ENCODE data around the gene FILIP1.
A peak's percentile ranks its signal among the peaks of the same experiment; 100 is the strongest.

The FILIP1 gene

DNA sequence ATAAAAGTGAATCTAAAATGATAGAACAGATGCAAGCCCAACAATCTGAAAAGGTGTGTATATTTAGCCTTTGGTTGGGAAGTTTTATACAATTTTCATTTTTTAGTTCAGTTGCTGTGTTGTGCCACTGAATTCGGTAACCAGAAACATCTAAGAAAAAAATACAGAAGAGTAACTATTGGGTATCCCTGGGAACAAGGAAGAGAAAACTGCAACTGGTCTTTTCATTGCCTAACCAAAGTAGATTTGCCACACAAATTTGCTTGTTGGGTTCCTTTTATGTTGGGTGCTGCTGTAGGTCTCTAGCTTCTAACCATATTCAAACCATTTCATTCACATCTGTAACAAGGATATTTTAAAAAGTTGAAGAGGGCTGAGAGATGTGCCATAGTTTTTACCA is 206.2 kb downstream of the FILIP1 start:
- DNase-seq (ENCODE audit: low read depth in 2 of 2): no peak
- TF ChIP-seq, protein P1, sequence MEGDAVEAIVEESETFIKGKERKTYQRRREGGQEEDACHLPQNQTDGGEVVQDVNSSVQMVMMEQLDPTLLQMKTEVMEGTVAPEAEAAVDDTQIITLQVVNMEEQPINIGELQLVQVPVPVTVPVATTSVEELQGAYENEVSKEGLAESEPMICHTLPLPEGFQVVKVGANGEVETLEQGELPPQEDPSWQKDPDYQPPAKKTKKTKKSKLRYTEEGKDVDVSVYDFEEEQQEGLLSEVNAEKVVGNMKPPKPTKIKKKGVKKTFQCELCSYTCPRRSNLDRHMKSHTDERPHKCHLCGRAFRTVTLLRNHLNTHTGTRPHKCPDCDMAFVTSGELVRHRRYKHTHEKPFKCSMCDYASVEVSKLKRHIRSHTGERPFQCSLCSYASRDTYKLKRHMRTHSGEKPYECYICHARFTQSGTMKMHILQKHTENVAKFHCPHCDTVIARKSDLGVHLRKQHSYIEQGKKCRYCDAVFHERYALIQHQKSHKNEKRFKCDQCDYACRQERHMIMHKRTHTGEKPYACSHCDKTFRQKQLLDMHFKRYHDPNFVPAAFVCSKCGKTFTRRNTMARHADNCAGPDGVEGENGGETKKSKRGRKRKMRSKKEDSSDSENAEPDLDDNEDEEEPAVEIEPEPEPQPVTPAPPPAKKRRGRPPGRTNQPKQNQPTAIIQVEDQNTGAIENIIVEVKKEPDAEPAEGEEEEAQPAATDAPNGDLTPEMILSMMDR (IDR thresholded peaks at IDR 0.05; ENCODE audit: low read depth, low read length): no peak
- no peak overlapping the region for H3K4me3 ChIP-seq (replicated peaks in 1 of 2; ENCODE audit: low read depth in 2 of 2, low read length in 2 of 2)

DNA sequence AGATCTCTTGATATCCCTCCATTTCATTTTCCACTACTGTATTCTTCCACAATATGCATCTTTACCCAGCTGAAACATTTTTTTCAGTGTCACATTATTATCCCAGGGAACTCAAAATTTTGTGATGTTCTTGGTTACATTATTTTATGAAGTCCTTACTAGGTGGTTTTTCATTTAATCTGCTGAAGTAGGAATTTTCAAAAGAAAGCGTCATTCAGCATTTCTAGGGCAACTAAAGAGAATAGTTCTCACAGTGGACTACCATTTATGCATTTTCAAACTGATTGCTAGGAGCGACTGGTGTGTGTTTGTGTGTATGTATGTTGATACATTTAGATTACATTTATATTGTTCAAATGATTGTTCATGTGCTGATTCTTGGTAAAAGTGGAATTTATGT is 206.6 kb downstream of the FILIP1 start:
- H3K4me3 ChIP-seq (replicated peaks in 1 of 2; ENCODE audit: low read depth in 2 of 2, low read length in 2 of 2): no peak overlapping the region
- no peak for DNase-seq (ENCODE audit: low read depth in 2 of 2)
- TF ChIP-seq, protein P1 (IDR thresholded peaks at IDR 0.05; ENCODE audit: low read depth, low read length): no peak

DNA sequence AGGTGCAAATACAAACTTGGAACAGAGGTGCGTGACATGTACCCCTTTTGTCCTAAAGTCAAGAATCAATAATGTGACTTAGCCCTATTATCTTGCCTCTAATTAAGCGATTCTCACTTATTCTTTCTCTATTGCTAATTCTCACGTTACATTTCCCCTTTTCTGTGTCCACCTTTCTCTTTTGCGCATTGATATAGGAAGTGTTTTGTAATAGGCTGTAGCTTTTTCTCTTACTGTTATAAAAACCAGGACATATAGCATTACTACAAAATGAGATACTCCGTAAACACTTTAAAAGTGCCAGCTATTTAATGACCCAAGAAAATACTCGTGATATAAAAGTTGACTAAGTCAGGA is 208.3 kb downstream of the FILIP1 start:
- DNase-seq (ENCODE audit: low read depth in 2 of 2): no peak
- peak overlapping the region; percentile 67 to 94 for H3K4me3 ChIP-seq (replicated peaks in 1 of 2; ENCODE audit: low read depth in 2 of 2, low read length in 2 of 2)
- TF ChIP-seq, protein P1 (IDR thresholded peaks at IDR 0.05; ENCODE audit: low read depth, low read length): no peak

DNA sequence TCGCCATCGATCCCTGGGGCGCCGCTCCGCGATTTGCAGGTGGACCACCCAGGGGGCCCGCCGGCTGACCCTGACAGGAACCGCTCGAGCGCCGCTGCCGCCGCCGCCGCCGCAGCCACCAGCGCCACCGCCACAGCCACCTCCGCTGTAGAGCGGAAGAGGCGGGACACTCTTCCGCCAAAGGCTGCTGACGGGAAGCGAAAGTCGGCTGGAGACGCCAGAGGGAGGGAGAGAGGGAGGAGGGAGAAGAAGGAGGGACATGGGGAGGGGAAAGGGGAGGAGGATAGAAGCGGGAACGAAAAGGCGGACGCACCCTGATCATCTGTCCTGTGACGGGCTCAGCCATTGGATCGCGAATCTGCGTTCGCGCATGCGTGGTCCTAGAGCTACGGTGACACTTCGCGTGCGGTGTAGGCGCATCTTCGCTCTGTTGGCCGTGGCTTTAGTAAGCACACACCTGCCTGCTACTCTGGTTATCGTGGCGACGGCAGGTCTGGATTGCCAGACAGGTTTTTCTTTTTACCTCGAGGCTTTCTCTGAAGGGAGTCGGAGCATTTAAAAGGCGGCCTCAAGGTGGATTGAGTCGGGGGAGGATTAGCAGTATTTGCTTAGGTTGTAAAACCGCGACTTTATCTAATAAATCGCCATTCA is 208.8 kb downstream of the FILIP1 start, which contains the start of gene TMEM30A:
TSS of gene TMEM30A (minus strand) at position 161 of the 651 bp plus-strand sequence. CDS start at position 7, 154 bp downstream.
- H3K4me3 ChIP-seq (replicated peaks in 1 of 2; ENCODE audit: low read depth in 2 of 2, low read length in 2 of 2): peak within 1 kb of the TSS; percentile 93 to 94
- peak; percentile 99 for DNase-seq (ENCODE audit: low read depth in 2 of 2)
- TF ChIP-seq, protein P1 (IDR thresholded peaks at IDR 0.05; ENCODE audit: low read depth, low read length): no peak

DNA sequence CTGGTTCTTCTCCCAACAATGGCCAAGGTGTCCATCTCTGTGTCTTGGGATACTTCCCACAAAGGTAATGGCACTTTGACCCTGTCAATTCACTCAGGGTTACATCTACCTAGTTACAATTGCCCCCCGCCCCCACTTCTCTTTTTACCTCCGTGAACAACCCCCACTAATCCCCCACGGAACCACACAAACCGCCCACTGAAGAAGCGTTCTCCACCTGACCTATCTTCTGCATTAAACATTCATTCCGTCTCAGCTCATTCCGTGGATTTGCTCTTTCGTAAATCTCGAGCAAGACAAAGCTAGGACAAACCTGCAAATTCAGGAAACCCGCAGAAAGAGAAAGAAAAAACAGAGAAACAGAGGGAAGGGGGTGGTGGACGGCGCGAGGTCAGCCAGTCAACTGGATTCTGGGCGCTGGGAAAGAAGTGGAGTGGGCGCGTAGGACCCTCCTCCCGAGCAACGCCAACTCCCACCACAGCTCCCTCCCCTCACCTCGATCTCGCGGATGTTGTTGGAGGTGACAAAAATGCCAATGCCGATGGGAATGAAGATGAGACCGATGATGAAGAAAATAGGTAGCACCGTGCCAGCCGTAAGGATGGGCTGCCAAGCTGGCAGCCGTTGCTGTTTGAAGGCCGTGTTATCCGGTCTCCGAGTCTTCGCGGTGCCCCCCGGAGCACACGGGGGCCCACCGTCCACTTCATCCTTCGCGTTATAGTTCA is 209.5 kb downstream of the FILIP1 start:
- peak in 1 of 2 donors; percentile 34 for DNase-seq (ENCODE audit: low read depth in 2 of 2)
- H3K4me3 ChIP-seq (replicated peaks in 1 of 2; ENCODE audit: low read depth in 2 of 2, low read length in 2 of 2): peak overlapping the region; percentile 93 to 94
- TF ChIP-seq, protein P1 (IDR thresholded peaks at IDR 0.05; ENCODE audit: low read depth, low read length): no peak

DNA sequence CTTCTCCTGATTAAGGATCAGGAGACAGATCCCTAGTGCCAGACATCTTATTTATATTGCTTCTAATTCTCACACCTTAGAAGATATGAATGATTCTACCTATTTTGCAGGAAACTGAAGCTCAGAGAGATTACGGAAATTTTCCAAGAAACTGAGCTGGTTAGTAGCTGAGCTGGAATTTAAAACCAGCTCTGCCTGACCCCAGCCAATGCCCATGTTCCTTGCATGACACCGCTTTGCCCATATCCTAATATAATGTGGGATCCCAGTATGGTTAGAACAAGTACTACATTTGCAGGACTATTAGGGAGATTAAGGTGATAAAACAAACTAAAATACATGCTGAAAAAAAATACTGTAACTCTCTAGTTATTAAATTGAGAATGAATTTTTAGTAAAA is 210.9 kb downstream of the FILIP1 start:
- TF ChIP-seq, protein P1 (IDR thresholded peaks at IDR 0.05; ENCODE audit: low read depth, low read length): no peak
- DNase-seq (ENCODE audit: low read depth in 2 of 2): no peak
- H3K4me3 ChIP-seq (replicated peaks in 1 of 2; ENCODE audit: low read depth in 2 of 2, low read length in 2 of 2): peak overlapping the region; percentile 93 to 94

All from cardiac fibroblast (primary cell).